Subcutaneous abdominal adipose tissue (tissue), 5 donors: Measurements from ENCODE around the gene PRR33.
A peak's percentile ranks its signal among the peaks of the same experiment; 100 is the strongest.

Source experiments
- H3K27ac ChIP-seq: one replicate; pipeline ENCODE4 v1.7.0; 2013; ENCODE audit warnings: low read depth, mild to moderate bottlenecking, inconsistent platforms, low read length, moderate library complexity
- H3K27me3 ChIP-seq, 5 donors: one replicate each; pipeline ENCODE4 v1.7.0; 2013; ENCODE audit warnings: low read length in 5 of 5, inconsistent platforms in 1 of 5; ENCODE audit not compliant: control insufficient read depth in 5 of 5, insufficient read depth in 4 of 5
- H3K36me3 ChIP-seq, 5 donors: one replicate each; pipeline ENCODE4 v1.7.0; 2013; ENCODE audit warnings: low read length in 5 of 5; ENCODE audit not compliant: control insufficient read depth in 5 of 5, insufficient read depth in 5 of 5
- H3K4me1 ChIP-seq, 5 donors: one replicate each; pipeline ENCODE4 v1.7.0; 2013; ENCODE audit warnings: low read length in 5 of 5, mild to moderate bottlenecking in 3 of 5, moderate library complexity in 1 of 5; ENCODE audit not compliant: control insufficient read depth in 5 of 5, insufficient read depth in 5 of 5
- H3K4me3 ChIP-seq, 5 donors: one replicate each; pipeline ENCODE4 v1.7.0; 2013; ENCODE audit warnings: low read length in 5 of 5, low read depth in 1 of 5
- H3K9ac ChIP-seq, 5 donors: one replicate each; pipeline ENCODE4 v1.7.0; 2013; ENCODE audit warnings: low read length in 5 of 5, mild to moderate bottlenecking in 4 of 5, moderate library complexity in 3 of 5
- H3K9me3 ChIP-seq, 5 donors: one replicate each; pipeline ENCODE4 v1.7.0; 2013; ENCODE audit warnings: low read length in 5 of 5; ENCODE audit not compliant: control insufficient read depth in 5 of 5
- donor health status: healthy.
- donor health status: healthy.
- donor health status: healthy.
- donor health status: healthy.
- donor health status: healthy.

Gene PRR33

DNA sequence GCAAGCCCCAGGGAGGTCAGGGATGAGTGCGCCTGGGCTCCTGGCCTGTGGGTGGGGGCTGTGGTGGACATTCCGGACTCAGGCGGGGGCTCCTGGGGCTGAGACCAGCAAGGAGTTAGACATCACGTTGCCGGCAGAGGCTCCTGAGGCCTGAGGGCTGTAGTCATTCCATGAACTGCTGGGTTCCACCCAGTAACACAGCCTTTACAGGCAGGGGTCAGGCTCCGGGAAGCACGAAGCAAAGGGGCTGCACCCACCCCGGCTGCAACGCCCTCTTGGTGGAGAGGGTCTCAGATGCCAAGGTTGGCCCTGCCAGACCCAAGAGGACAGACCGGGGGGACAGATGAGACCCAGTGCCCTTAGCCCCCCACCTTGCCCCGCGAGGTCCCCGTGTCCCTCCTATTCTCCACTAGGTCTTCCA is 36.8 kb upstream of the PRR33 start:
- Histone ChIP-seq H3K4me1 (peaks cover 1 to 86% (median 58%) of the 10 kb centered on the region in 5 donors), H3K36me3 (no peaks in the 10 kb centered on the region), H3K4me3 (peak overlapping the region in 2 of 5 donors; percentile 36 to 40), H3K9me3 (no peaks in the 10 kb centered on the region), H3K27me3 (peaks cover 12 to 44% (median 16%) of the 10 kb centered on the region in 5 donors), H3K27ac (no peak overlapping the region), H3K9ac (no peak overlapping the region)

DNA sequence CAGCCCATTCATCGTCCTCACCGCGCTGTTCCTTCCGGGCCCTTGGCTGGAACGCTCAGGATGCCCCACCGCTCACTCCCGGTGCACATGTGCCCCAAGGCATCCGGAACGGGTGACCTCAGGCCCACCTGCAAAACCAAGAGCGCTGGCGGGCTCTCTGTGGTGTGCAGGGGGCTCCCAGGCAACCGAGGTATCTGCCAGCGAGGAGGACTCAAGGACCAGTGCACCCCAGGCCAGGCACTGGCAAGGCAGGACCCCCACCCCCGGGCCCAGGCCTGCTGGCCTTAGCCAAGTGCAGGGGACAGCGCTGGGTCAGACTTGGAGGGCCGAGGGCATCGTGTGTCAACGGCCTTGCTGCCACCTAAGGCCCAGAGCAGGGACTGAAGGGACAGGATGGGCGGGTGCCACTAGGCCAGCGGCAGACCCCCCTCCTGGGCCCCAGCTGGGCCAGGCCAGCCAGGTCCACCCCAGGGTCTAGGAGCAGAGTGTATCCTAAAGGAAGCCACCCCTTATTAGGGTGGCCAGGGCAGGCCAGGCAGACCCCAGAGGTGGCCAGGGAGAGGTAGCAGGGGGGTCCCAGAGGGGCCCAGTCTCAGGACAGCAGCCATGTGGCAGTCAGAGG is 36.3 kb upstream of the PRR33 start:
- no peaks in the 10 kb centered on the region for H3K36me3 ChIP-seq
- peak overlapping the region in 2 of 5 donors; percentile 36 to 40 for H3K4me3 ChIP-seq

DNA sequence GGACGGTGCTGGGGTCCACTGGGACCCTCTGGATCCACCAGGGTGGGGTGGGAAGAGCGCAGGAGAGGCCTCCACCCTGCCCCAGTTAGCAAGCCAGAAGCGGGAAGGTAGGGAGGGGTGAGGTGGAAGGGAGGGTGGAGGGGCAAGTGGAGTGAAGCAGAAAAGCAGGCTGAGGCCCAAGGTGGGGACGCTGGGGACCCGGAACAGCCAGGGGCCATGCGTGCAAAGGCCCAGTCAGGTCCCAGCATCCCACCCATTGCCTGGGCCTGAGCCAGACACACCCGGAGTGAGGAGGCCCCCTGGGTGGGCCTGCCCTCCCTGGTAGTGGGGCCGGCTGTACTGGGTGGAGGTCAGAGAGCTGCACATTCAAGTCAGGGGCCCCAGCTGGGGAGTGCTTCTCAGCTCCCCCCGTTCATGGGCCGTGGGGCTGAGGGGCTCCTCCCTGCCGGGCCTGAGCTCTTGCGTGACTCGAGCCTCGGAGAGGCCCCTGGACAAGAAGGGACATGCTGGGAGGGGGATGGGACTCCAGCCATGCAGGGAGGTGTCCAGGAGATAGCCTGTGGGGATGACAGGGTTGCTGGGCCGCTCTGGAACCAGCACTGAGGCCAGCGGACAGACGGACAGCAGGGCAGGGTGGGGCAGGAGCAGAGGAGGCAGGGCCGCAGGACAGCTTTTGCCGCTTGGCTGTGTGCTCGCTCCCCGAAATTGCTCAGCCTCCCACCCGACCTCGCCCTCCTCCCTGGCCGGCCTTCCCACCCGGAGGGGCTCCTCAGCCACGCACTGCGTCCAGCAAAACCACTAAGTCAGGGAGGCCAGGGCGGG is 35.5 kb upstream of the PRR33 start:
- no peaks in the 10 kb centered on the region for H3K9me3 ChIP-seq
- H3K36me3 ChIP-seq: no peaks in the 10 kb centered on the region
- H3K4me3 ChIP-seq: peak overlapping the region in 2 of 5 donors; percentile 36 to 40
- H3K4me1 ChIP-seq: peaks cover 6 to 95% (median 63%) of the 10 kb centered on the region in 5 donors
- H3K27ac ChIP-seq: no peak overlapping the region
- peaks cover 13 to 44% (median 16%) of the 10 kb centered on the region in 5 donors for H3K27me3 ChIP-seq
- peak overlapping the region in 3 of 5 donors; percentile 16 to 61 (median 25) for H3K9ac ChIP-seq

More for the DNA sequence above, 36.3 kb upstream of the PRR33 start:
- peaks cover 1 to 90% (median 58%) of the 10 kb centered on the region in 5 donors for H3K4me1 ChIP-seq
- H3K27me3 ChIP-seq: peaks cover 11 to 40% (median 16%) of the 10 kb centered on the region in 5 donors
- no peaks in the 10 kb centered on the region for H3K9me3 ChIP-seq
- H3K9ac ChIP-seq: peak overlapping the region in 1 of 5 donors; percentile 61
- no peak overlapping the region for H3K27ac ChIP-seq

DNA sequence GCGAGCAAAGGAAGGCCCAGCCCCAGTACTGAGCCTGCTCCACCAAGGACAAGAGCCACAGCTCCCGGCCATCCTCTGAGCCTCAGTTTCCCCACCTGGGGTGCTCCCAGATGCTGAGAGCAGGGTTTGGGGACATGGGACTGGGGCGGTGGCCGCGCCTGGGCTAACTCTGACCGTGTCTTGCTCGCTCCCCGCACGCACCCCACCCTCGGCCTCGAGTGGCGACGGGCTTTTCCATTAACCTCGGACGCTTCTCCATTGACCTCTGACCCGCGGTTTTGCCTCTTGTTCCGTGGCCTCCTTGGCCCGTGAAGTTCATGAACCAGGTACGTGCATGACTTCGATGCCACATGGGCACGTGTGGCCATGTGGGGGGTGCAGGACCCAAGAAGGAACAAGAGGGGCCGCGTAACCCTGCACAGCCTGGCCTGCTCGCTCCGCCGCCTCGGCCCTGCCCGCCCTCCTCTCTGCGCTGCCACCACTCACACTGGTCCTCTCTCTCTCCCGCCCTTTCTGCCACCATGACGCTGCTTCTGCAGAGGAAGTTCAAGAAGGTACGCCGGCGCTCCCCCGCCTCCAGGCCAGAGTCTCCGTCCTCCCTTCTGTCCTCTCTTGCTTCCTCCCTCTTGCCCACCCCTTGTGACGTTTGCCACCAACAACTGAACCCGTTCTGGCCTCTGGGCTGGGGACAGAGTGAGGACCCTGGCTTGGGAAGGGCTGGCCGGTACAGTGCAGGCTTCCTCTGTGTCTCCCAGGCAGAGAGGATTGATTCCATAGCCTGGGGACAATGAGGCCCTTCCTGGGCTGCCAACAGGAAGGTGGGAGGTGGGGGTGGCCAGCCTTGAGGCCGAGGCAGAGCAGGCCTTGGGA is 34.7 kb upstream of the PRR33 start:
- Histone ChIP-seq H3K36me3 (no peaks in the 10 kb centered on the region), H3K4me3 (peak overlapping the region in 1 of 5 donors; percentile 6), H3K9ac (peak overlapping the region in 1 of 5 donors; percentile 61), H3K4me1 (peaks cover 7 to 95% (median 63%) of the 10 kb centered on the region in 5 donors), H3K9me3 (no peaks in the 10 kb centered on the region), H3K27me3 (peaks cover 15 to 43% (median 16%) of the 10 kb centered on the region in 5 donors), H3K27ac (no peak overlapping the region)

DNA sequence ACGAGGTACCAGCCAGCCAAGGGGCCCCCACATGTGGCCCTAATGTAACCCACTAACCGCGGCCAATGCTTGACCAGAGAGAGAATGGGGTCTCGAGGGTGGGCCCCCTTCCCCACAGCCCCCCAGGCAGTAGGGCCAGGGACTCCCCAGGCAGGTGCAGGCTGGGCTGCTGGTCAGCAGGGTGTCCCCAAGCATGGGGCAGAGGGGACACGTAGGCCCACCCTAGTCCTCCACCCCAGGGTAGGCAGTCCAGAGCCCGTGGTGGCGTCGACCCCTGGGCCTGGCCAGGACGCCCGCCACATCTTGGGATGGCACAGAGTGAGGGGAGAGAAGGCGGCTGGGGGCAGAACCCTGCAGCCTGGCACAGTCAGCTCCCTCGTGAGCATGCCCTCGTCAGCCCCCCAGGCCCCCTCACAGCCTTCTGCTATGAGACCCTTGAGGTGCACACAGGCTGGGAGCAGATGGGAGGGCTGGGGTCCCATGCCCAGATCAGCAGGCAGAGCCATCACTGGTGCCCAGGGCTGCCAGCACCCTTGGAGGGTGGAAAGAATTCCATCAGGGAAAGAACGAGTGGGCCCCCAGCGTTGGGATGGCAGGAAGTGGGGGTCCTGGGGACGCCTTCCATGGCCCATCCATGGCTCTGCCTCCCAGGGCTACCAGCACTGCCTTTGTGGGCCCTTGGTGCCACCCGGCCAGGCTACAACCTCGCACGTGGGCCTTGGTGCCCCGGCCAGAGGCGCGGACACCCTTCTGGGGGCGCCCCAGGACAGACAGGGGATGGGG is 33.9 kb upstream of the PRR33 start:
- Histone ChIP-seq H3K4me3 (no peak overlapping the region), H3K27ac (no peak overlapping the region), H3K27me3 (peaks cover 15 to 43% (median 16%) of the 10 kb centered on the region in 5 donors), H3K9me3 (no peaks in the 10 kb centered on the region), H3K9ac (no peak overlapping the region), H3K4me1 (peaks cover 7 to 94% (median 65%) of the 10 kb centered on the region in 5 donors), H3K36me3 (no peaks in the 10 kb centered on the region)

DNA sequence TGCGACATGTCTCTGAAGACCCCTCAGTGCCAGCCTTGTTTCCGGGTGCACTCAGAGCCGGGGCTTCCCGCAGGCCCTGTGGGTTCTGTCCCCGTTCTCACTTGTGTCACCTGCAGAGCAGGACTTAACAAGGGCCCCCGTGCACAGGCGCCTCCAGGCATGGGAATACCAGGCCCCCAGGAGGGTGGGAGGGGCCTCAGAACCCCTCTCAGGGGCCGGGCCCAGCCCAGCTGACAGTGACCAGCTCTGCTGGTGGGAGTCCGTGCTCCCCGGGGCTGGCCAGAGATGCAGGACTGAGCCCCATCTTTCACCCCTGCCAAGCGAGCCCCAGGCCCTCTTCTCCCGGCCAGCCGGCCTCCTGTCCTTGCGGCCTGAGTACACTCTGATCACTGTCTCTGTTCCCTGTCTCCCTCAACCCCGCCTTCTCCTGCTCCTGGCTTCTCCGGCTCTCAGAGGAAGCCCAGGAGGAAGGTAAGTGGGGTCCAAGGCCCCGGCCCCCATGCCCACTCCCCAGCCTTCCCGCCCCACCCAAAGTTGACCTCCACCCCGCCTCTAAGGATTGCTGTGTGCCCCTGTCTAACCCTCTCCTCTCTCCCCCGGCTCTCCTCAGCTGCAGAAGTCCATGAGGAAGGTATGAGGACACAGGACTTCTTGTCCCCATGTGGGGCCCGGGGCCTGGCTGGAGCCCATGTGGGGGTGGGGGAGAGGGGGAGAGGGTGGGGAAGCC is 33.1 kb upstream of the PRR33 start:
- Histone ChIP-seq H3K27ac (no peak overlapping the region), H3K4me1 (peaks cover 7 to 91% (median 57%) of the 10 kb centered on the region in 5 donors), H3K36me3 (no peaks in the 10 kb centered on the region), H3K4me3 (no peak overlapping the region), H3K9me3 (no peaks in the 10 kb centered on the region), H3K27me3 (peaks cover 15 to 43% (median 16%) of the 10 kb centered on the region in 5 donors), H3K9ac (no peak overlapping the region)

DNA sequence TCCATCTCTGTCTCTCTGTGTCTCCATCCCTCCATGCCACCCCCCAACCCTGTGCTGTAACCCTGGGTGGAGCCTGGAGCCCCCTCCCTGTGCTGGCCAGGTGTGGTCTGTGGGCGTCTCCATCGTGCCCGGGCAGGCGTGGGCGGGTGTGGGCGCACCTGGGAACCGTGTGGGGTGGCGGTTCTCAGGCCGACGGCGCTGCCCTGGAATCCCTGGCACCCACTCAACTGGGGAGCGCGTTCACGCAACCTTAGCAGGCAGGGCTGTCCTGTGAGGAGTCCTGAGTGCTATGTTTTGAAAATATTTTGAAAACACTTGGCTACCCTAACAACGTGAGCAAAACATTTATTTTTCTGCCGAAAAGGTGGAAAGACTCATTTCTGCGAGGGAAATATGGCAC is 32.5 kb upstream of the PRR33 start:
- no peaks in the 10 kb centered on the region for H3K36me3 ChIP-seq
- H3K27me3 ChIP-seq: peaks cover 15 to 46% (median 16%) of the 10 kb centered on the region in 5 donors
- H3K4me1 ChIP-seq: peaks cover 7 to 91% (median 52%) of the 10 kb centered on the region in 5 donors
- no peak overlapping the region for H3K27ac ChIP-seq
- no peak overlapping the region for H3K9ac ChIP-seq
- no peak overlapping the region for H3K4me3 ChIP-seq
- no peaks in the 10 kb centered on the region for H3K9me3 ChIP-seq

DNA sequence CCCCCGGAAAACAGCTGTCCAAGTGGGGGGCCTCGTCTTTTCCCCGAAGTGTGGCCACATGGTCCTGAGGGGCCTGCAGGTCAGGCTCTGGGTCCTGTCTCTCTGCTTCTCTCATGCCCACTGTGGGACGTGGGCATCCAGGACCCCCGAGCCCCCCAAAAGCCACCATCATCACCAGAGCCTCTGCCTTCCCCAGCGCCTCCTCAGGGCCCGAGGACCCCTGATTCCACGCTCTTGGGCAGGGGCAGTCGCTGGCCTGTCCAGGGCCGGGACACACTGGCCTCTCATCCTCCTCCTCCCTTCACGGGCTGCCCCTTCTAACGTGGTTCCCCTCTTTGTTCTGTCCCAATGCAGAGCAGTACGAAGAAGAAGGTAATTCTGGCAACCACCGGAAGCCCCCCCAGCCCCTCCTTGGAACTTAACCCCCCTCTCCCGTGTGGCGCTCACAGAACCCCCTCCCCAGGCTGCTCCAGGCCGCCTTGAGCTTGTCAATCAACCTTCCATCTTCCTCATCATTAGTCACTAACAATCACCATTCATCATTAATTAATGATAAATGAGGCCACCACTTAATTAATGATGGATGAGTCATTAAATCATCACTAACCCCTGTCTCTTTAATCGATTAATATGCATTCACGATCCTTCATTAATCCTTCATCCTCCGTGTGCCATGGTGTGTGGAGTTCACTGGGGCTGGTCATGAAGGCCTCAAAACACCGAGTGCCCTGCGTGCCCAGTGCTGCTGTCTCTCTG is 31.7 kb upstream of the PRR33 start:
- Histone ChIP-seq H3K9me3 (no peaks in the 10 kb centered on the region), H3K9ac (no peak overlapping the region), H3K36me3 (no peaks in the 10 kb centered on the region), H3K27me3 (peaks cover 13 to 41% (median 16%) of the 10 kb centered on the region in 5 donors), H3K4me1 (peaks cover 7 to 88% (median 51%) of the 10 kb centered on the region in 5 donors), H3K27ac (peak overlapping the region; percentile 46), H3K4me3 (no peak overlapping the region)
